COLO668 (cell line): ENCODE data around the gene ELK1.
A peak's percentile ranks its signal among the peaks of the same experiment; 100 is the strongest.
"Not testable (repeated sequence)": the region's sequence is repeated elsewhere in the genome, so short reads cannot be mapped to it uniquely, and the experiment has no call there.

Experiments
- DNase-seq: peaks from one replicate; lab custom pipeline; 2025; ENCODE audit not compliant: unreplicated experiment; lab: John Stamatoyannopoulos, UW

Gene ELK1

GRCh38 chrX:47650164-47651042 is at the start of gene ELK1:
TSS of gene ELK1 (minus strand) at chrX:47650563. CDS start at chrX:47641441, 9,122 bp downstream.
- peak; percentile 94 for DNase-seq

GRCh38 chrX:47697181-47697580 is 46.8 kb upstream of the ELK1 start:
- DNase-seq = no peak

GRCh38 chrX:47690175-47690574 is 39.8 kb upstream of the ELK1 start:
- DNase-seq = no peak

GRCh38 chrX:47687263-47687662 is 36.9 kb upstream of the ELK1 start:
- DNase-seq = peak; percentile 6

GRCh38 chrX:47683829-47684205 is 33.5 kb upstream of the ELK1 start:
- DNase-seq = no peak

DNA sequence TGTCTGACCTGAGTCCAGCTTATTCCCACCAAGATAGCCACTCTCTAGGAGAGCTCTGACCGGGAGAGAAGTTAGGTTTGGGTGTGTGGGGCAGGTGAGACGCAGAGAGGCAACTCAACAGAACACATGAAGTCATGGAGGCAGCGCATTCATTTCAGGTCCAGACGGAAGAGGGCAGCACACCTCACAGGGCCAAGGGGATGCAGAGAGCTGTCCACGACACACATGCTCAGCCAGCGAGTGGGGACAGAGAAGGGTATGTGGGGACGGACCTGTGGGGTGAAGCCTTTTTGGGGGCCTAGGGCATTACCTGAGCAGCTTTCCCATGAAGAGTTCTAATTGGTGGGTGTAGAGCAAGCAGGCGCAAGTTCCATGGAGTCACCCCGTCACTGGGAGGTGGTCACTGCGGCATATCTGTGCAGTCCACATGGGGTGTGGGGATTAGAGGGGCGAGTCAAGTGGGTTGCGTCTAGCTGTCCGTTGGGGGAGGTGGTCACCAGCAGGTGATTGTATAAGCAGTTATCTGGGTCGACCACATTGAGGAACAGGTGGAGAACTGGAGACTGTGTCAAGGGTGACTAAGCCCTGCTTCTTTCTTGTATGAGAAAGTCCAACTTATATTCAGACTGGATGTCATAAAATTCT is 32.9 kb upstream of the ELK1 start:
- DNase-seq = no peak

GRCh38 chrX:47675959-47676859 is 25.8 kb upstream of the ELK1 start:
- DNase-seq = not testable (repeated sequence)

DNA sequence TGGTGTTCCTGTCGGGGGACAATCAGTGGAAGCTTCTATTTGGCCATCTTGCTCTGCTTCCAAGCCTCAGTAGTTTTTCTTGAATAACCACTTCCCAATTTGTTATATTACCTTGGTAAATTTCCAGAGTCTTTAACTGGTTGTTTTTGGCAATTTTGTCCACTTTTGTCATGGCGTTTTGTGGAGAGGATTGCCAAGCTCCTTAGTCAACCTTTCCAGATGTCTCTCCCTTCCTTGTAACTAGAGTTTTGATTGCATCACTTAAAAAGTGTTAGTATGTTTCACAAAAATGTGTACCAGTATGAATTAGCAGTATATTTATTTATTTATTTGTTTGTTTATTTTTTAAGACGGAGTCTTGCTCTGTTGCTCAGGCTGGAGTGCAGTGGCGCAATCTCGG is 24.4 kb upstream of the ELK1 start:
- DNase-seq = no peak

- not testable (repeated sequence) for DNase-seq
Measured at GRCh38 chrX:47665797-47666196, 15.4 kb upstream of the ELK1 start.

DNA sequence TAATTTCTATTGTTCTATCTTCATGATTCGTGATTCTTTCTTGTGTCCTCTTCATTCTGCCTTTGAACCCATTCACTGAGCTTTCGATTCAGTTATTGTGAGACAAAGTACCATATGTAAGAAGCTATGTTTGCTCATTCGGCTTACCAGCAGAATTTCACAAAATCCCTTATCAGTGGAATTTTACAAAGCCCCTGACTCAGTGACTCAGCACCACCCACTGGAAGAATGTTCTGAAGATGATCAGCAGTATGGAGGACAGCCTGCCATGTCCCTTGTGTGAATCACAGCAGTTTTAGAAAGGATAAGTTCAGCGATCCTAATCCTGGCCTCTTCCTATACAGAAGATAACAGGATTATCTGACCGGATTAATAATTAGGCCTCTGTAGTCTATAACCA is 14.4 kb upstream of the ELK1 start:
- no peak for DNase-seq

DNA sequence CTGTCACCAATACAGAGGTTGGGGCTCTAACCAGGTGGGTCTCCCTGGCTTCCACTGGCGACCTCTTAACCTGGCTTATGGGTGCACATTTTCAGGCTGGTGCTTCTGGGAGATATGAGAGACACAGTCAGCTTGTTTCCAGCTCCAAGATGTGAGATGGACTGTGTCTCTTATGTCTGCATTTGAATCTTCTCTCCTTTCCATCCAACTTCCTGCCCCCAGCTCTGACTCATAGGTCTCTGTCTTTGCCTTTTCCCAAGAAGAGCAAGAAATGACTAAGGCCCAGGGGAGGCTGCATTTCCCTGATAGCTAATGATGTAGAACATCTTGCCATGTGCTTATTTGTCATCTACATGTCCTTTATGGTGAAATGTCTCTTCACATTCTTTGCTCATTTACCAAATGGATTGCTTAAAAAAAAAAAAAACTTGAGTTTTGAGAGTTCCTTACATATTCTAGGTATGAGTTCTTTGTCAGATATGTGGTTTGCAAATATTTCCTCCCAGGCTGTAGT is 11.8 kb upstream of the ELK1 start:
- DNase-seq = no peak

GRCh38 chrX:47661539-47661938 is 11.2 kb upstream of the ELK1 start:
- DNase-seq = no peak

DNA sequence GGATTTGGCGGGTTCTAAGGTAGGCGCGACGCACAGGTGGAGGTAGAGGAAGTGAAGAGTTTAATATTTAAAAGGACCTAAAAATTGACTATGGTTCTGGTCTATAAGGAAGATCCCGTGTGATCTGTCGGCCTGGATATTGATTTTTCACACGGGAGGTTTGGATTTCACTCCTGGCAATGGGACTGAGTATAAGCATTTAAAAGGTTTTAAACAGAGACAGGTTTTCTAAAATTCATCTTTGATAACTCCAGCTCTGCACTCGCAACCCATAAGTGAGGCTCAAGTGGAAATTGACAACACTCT is 9.0 kb upstream of the ELK1 start:
- no peak for DNase-seq

- DNase-seq = peak; percentile 96
Measured at GRCh38 chrX:47658684-47659420, 8.5 kb upstream of the ELK1 start, which contains the start of gene UXT. TSS of gene UXT (minus strand) at chrX:47659180. CDS start at chrX:47658927, 253 bp downstream.

DNA sequence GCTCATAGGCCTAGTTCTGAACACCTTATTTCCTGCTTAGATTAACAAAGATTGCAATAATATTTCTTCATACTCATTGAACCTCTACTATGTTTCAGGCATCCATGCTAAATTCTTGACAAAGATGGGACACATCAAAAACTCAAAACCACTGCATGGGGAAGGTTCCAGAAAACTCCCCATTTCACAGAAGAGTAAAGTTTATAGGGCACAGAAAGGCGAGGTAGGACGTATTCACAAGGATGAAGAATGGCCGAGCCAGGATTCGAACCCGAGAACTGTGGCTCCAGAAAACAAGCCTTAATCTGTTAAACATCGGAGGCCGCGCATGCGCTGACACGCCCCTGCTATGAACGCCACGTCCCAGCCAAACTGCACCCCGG is 7.9 kb upstream of the ELK1 start:
- DNase-seq = no peak

DNA sequence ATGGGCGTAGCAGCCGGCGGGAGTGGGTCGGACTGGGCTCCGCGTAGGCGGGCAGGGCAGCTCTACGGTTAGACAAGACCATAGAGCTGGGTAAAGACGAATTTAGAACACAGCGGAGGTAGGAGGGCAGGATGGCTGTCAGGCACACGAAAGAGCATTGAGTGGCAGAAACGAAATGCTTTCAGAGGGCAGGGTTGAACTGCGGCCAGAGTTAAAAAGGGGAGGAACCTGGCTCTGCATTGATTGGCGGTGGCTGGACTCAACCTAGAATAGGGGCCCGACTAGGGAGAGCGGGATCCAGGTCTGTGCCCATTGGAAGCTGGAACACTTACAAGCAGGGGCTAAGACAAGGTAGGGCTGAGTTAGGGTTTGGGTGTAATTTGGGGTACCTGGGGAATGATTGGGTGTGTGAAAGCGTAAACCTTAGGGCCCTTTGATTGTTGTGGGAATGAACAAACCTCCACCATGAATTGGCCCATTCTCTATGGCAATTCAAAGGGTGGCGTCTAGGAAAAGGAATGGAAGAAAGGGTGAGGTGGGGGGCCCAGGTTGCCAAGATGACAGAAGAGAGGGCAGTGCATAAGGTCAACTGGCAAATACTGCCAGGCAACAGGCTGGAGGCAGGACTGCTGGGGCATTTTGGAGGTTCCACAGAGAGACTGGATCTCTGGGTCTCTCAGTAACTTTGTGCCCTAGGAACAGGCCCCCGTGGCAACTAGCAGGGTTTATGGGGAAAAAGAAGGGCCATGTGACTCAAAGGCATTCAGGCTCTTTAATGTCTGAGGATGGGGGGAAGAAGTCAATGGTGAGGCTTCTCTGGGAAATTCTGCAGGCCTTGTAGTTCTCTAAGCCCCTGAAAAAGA is 911 bp upstream of the ELK1 start:
- no peak for DNase-seq

- DNase-seq = peak; percentile 12
Measured at GRCh38 chrX:47649781-47650163, 591 bp downstream of the ELK1 start.

DNA sequence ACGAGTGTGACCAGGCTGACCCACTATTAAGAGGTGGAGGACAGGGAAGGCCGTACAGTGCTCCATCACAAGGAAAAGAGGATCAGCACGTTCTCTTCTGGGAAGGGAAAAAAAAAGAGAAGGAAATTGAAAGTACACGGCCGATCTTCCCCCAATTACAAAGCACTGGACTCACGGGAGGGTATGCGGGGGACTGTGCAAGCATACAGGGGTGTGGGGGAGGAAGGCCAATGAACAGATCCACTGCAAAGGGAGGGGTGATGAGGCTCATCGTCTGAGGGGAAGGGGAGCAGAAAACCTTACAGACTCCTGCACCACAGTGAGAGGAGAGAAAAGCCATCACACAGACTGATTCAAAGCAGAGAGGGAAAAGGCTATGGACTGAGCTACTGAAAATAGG is 1.1 kb downstream of the ELK1 start:
- DNase-seq = no peak

GRCh38 chrX:47648376-47648775 is 2.0 kb downstream of the ELK1 start:
- no peak for DNase-seq

GRCh38 chrX:47646636-47647035 is 3.7 kb downstream of the ELK1 start:
- no peak for DNase-seq
